HEK293 (cell line): Measurements from ENCODE around the gene SLC2A14.

Source experiments
- SP2 ChIP-seq: fragments of 450-650 bp; formaldehyde crosslinking; IDR thresholded peaks from 2 replicates; pipeline ENCODE4 v1.5.1; 2016; ENCODE audit warnings: missing biosample characterization, missing genetic modification characterization
- YY1 ChIP-seq: fragments of 450-650 bp; formaldehyde crosslinking; IDR thresholded peaks from 2 replicates; pipeline ENCODE4 v1.5.1; 2018; ENCODE audit warnings: missing biosample characterization, missing genetic modification characterization
- ZBTB1 ChIP-seq: fragments of 450-650 bp; formaldehyde crosslinking; IDR thresholded peaks from 2 replicates; pipeline ENCODE4 v1.5.1; 2016; ENCODE audit warnings: missing biosample characterization, missing genetic modification characterization
- ZFP37 ChIP-seq: fragments of 450-650 bp; formaldehyde crosslinking; IDR thresholded peaks from 2 replicates; pipeline ENCODE4 v1.5.1; 2016; ENCODE audit warnings: missing biosample characterization, missing genetic modification characterization
- ZNF184 ChIP-seq: fragments of 450-650 bp; IDR thresholded peaks from 2 replicates; pipeline ENCODE4 v1.5.1; 2018; ENCODE audit warnings: missing biosample characterization, mild to moderate bottlenecking, missing genetic modification characterization
- ZNF202 ChIP-seq: fragments of 450-650 bp; formaldehyde crosslinking; IDR thresholded peaks from 2 replicates; pipeline ENCODE4 v1.5.1; 2016; ENCODE audit warnings: missing biosample characterization, missing genetic modification characterization, borderline replicate concordance
- ZNF501 ChIP-seq: fragments of 450-650 bp; formaldehyde crosslinking; IDR thresholded peaks from 2 replicates; pipeline ENCODE4 v1.5.1; 2016; ENCODE audit warnings: missing biosample characterization, missing genetic modification characterization
- ZNF76 ChIP-seq: fragments of 450-650 bp; formaldehyde crosslinking; IDR thresholded peaks from 2 replicates; pipeline ENCODE4; 2016; ENCODE audit warnings: low read depth, missing biosample characterization, missing genetic modification characterization, borderline replicate concordance
- ZNF776 ChIP-seq: fragments of 450-650 bp; formaldehyde crosslinking; IDR thresholded peaks from 2 replicates; pipeline ENCODE4 v1.5.0; 2017; ENCODE audit warnings: missing biosample characterization, missing genetic modification characterization, borderline replicate concordance
- TF ChIP-seq, protein P1 (sequence below): fragments of 450-650 bp; formaldehyde crosslinking; IDR thresholded peaks from 2 replicates; pipeline ENCODE4 v1.5.1; 2016; ENCODE audit warnings: missing biosample characterization, missing genetic modification characterization
- TF ChIP-seq, protein P2 (sequence below): fragments of 450-650 bp; formaldehyde crosslinking; IDR thresholded peaks from 2 replicates; pipeline ENCODE4 v1.5.1; 2016; ENCODE audit warnings: missing biosample characterization, missing genetic modification characterization
- TF ChIP-seq, protein P3 (sequence below): fragments of 450-650 bp; formaldehyde crosslinking; IDR thresholded peaks from 2 replicates; pipeline ENCODE4 v1.5.1; 2016; ENCODE audit warnings: missing biosample characterization, missing genetic modification characterization

GRCh38 chr12:7844116-7844515 is 28.6 kb downstream of the SLC2A14 start:
- TF ChIP-seq, protein P1, sequence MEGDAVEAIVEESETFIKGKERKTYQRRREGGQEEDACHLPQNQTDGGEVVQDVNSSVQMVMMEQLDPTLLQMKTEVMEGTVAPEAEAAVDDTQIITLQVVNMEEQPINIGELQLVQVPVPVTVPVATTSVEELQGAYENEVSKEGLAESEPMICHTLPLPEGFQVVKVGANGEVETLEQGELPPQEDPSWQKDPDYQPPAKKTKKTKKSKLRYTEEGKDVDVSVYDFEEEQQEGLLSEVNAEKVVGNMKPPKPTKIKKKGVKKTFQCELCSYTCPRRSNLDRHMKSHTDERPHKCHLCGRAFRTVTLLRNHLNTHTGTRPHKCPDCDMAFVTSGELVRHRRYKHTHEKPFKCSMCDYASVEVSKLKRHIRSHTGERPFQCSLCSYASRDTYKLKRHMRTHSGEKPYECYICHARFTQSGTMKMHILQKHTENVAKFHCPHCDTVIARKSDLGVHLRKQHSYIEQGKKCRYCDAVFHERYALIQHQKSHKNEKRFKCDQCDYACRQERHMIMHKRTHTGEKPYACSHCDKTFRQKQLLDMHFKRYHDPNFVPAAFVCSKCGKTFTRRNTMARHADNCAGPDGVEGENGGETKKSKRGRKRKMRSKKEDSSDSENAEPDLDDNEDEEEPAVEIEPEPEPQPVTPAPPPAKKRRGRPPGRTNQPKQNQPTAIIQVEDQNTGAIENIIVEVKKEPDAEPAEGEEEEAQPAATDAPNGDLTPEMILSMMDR (tag by site-specific recombination) = no peak
- TF ChIP-seq ZNF776 (tag by site-specific recombination) (no peak), YY1 (tag by site-specific recombination) (no peak), ZBTB1 (tag by site-specific recombination) (no peak), SP2 (tag by site-specific recombination) (no peak), ZNF184 (tag by site-specific recombination) (no peak), ZNF76 (tag by site-specific recombination) (no peak), ZNF202 (tag by site-specific recombination) (no peak), ZFP37 (tag by site-specific recombination) (no peak), ZNF501 (no peak)
- TF ChIP-seq, protein P2, sequence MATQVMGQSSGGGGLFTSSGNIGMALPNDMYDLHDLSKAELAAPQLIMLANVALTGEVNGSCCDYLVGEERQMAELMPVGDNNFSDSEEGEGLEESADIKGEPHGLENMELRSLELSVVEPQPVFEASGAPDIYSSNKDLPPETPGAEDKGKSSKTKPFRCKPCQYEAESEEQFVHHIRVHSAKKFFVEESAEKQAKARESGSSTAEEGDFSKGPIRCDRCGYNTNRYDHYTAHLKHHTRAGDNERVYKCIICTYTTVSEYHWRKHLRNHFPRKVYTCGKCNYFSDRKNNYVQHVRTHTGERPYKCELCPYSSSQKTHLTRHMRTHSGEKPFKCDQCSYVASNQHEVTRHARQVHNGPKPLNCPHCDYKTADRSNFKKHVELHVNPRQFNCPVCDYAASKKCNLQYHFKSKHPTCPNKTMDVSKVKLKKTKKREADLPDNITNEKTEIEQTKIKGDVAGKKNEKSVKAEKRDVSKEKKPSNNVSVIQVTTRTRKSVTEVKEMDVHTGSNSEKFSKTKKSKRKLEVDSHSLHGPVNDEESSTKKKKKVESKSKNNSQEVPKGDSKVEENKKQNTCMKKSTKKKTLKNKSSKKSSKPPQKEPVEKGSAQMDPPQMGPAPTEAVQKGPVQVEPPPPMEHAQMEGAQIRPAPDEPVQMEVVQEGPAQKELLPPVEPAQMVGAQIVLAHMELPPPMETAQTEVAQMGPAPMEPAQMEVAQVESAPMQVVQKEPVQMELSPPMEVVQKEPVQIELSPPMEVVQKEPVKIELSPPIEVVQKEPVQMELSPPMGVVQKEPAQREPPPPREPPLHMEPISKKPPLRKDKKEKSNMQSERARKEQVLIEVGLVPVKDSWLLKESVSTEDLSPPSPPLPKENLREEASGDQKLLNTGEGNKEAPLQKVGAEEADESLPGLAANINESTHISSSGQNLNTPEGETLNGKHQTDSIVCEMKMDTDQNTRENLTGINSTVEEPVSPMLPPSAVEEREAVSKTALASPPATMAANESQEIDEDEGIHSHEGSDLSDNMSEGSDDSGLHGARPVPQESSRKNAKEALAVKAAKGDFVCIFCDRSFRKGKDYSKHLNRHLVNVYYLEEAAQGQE = no peak
- TF ChIP-seq, protein P3, sequence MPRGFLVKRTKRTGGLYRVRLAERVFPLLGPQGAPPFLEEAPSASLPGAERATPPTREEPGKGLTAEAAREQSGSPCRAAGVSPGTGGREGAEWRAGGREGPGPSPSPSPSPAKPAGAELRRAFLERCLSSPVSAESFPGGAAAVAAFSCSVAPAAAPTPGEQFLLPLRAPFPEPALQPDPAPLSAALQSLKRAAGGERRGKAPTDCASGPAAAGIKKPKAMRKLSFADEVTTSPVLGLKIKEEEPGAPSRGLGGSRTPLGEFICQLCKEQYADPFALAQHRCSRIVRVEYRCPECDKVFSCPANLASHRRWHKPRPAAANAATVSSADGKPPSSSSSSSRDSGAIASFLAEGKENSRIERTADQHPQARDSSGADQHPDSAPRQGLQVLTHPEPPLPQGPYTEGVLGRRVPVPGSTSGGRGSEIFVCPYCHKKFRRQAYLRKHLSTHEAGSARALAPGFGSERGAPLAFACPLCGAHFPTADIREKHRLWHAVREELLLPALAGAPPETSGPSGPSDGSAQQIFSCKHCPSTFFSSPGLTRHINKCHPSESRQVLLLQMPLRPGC (tag by site-specific recombination) = no peak
